ENCODE measurements around the gene FGF23.

DNA sequence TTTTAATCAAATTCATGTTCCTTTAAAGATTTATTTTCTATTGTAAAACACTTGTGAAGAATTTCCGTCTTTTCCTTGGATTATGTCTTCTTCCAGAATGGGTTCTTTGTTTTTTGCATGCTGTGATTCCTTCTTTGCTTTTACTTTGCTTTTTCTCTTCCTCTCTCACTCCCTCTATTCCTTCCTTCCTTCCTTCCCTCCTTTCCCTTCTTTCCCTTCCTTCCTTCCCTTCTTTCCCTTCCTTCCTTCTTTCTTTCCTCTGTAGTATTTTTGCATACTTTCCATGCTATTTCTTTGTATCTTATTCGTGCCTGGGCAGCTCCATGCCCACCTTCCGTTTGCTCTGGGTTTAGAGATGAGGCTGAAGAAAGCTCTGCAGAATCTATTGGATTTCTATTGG lies 21.6 kb upstream of the FGF23 start:
- TF ChIP-seq EZH2 (IDR thresholded peaks at IDR 0.05; ENCODE audit: insufficient read depth, poor library complexity, severe bottlenecking) (no peak), EZH2phosphoT487 (IDR thresholded peaks at IDR 0.05; ENCODE audit: insufficient read depth, low read depth) (no peak)

Measured in GM23248 (cell line).